HG03342 (cell line): Measurements from ENCODE around the gene TNFAIP8L2.
"Not testable (repeated sequence)": the region's sequence is repeated elsewhere in the genome, so short reads cannot be mapped to it uniquely, and the experiment has no call there.

Experiments
- ATAC-seq: cut with Tn5 transposase; IDR thresholded peaks from one replicate; pipeline ENCODE4 v1.9.1; 2021; ENCODE audit warnings: mild to moderate bottlenecking, moderate library complexity; ENCODE audit not compliant: unreplicated experiment

Gene TNFAIP8L2

DNA sequence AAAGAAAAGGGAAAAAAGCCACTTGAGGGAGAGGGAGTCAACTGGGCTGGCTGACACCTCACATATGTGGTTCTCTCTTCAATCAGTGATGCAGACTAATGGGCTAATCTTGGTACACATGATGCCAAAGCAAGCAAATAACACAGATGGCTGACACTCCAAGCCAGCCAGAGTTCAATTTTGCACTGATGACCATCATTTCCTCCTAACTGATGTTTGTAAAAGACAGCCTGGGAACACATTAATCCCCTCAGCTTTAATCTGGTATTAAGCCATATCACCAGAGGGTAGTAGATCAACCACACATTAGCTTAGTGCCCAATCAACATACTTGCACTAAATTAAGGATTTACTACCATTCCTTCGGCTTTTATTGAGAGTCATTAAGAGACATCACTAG is 30.8 kb downstream of the TNFAIP8L2 start:
- ATAC-seq = no peak

GRCh38 chr1:151188667-151189066 is 32.2 kb downstream of the TNFAIP8L2 start:
- ATAC-seq = not testable (repeated sequence)

DNA sequence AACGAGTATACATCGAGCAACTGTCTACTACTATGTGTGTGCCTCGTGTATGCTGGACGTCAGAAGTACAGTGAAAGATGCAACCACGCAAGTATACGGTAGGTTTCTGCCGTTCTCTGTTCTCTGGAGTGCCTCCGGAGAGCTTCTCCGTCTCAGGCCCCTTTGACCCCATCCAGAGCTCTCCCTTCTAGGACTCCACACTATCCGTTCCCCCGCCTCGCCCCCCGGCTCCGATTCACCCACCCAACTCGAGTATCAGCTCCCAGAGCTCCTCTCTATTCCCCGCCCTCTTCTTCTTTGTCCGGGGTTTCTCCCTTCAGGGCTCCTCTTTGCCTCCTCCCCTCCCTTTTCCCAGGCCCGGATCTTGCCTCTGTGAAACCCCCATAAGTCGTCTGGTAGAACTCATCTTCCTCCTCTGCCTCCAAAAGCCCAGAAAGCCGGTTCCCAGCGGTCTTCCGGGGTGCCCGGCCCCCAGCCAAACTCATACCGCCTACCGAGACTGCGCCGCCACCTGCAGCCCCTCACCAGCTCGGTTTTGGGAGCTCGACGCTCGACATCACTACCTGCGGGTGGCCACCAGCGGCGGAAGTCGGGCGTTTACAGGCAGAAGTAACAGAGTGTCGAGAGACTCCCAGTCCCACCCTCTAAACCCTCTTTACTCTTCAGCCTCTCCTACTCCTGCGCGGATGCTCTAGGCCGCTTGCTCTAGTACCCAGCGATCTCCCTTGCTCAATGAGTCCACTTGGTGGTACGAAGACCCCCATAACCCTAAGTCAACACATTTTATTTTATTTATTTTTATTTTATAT is 33.4 kb downstream of the TNFAIP8L2 start, which contains the start of gene VPS72:
Gene VPS72, minus strand, starts transcription at position 561 of the 809 bp plus-strand sequence. Its CDS starts 76 bp downstream, at position 485.
- peak; percentile 89 for ATAC-seq

- ATAC-seq = no peak
Measured at GRCh38 chr1:151192047-151192446, 35.6 kb downstream of the TNFAIP8L2 start.

- no peak for ATAC-seq
Measured at GRCh38 chr1:151193304-151193703, 36.9 kb downstream of the TNFAIP8L2 start.

DNA sequence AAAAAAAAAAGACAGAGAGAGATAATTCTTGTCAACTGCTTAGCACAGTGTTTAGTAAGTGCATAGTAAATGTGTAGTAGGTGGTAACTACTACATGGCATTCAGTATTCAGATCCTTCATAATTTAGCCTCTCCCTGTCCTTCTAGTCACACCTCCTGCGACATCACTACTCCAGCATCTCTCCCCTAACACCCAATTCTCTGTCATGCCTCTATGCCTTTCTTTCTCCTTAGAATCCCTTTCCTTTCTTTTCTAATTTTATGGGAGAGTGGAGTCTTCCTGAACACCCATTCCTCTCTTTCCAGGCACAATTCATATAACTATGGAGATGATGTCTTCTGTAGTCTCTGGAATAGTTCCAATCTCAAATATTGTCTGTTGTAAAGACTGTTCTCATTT is 37.4 kb downstream of the TNFAIP8L2 start:
- no peak for ATAC-seq

- not testable (repeated sequence) for ATAC-seq
Measured at GRCh38 chr1:151194894-151195594, 38.6 kb downstream of the TNFAIP8L2 start.

GRCh38 chr1:151196292-151196800 is 39.9 kb downstream of the TNFAIP8L2 start:
- ATAC-seq = no peak

- no peak for ATAC-seq
Measured at GRCh38 chr1:151197863-151198253, 41.4 kb downstream of the TNFAIP8L2 start.

GRCh38 chr1:151198254-151199127 is 42.0 kb downstream of the TNFAIP8L2 start, which contains the start of gene PIP5K1A:
TSS of gene PIP5K1A (plus strand) at chr1:151198552. CDS start at chr1:151198997, 445 bp downstream.
- ATAC-seq = peak; percentile 85

GRCh38 chr1:151199873-151200581 is 43.6 kb downstream of the TNFAIP8L2 start:
- no peak for ATAC-seq

DNA sequence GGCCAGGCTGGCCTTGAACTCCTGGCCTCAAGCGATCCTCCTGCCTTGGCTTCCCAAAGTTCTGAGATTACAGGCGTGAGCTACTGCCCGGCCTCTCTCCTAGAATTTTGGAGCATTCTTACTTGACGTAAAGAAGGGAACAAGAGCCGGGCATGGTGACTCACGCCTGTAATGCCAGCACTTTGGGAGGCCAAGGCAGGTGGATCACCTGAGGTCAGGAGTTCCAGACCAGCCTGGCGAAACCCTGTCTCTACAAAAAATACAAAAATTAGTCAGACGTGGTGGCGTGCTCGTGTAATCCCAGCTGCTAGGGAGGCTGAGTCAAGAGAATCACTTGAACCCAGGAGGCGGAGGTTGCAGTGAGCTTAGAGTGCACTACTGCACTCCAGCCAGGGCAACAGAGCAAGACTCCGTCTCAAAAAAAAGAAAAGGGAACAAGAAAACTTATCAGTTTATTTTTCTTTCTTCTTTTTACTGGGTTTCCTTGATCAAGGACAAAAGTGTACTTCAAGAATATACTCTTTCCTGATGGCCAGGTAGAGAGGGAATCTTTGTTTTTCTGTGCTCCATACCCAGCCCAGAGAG is 49.0 kb downstream of the TNFAIP8L2 start:
- ATAC-seq = not testable (repeated sequence)
